Heart right ventricle (tissue), 16 donors: ENCODE results near the gene PIRT. TPM values are rescaled to one million over a fixed set of nuclear protein-coding genes. Genes with fewer than 3 reads are reported as not detected.

Experiments
- ATAC-seq, 8 donors: fragments of 200-7000 bp; cut with Tn5 transposase; one replicate each; pipeline ENCODE4 v1.9.1; 2020; ENCODE audit warnings: mild to moderate bottlenecking in 8 of 8, moderate library complexity in 8 of 8, moderate number of reproducible peaks in 1 of 8
- DNase-seq, 2 donors: peaks; one replicate each; pipeline ENCODE4 v3.0.0-alpha.2; 2020
- H3K27ac ChIP-seq, 10 donors: fragments of 200-600 bp; sonication (generic) in 2 of 10; one replicate each; pipeline versions ENCODE4 v1.5.0 to v1.8.0; 2020 to 2022; ENCODE audit warnings: mild to moderate bottlenecking in 3 of 10
- H3K27me3 ChIP-seq, 7 donors: fragments of 200-600 bp; one replicate each; pipeline ENCODE4 v1.8.0; 2021 to 2022; ENCODE audit warnings: mild to moderate bottlenecking in 2 of 7
- H3K36me3 ChIP-seq, 9 donors: fragments of 200-600 bp; sonication (generic) in 1 of 9; one replicate each; pipeline versions ENCODE4 v1.5.0 to v1.8.0; 2020 to 2022; ENCODE audit warnings: mild to moderate bottlenecking in 2 of 9
- H3K4me1 ChIP-seq, 9 donors: fragments of 200-600 bp; sonication (generic) in 1 of 9; one replicate each; pipeline versions ENCODE4 v1.5.0 to v1.8.0; 2020 to 2022; ENCODE audit warnings: mild to moderate bottlenecking in 4 of 9
- H3K4me3 ChIP-seq, 10 donors: fragments of 200-600 bp; sonication (generic) in 2 of 10; one replicate each; pipeline versions ENCODE4 v1.5.0 to v1.8.0; 2020 to 2022; ENCODE audit warnings: mild to moderate bottlenecking in 7 of 10, moderate library complexity in 2 of 10
- H3K9me3 ChIP-seq, 11 donors: fragments of 200-600 bp in 10 of 11; sonication (generic) in 2 of 11; one replicate each; pipeline versions ENCODE4 v1.5.0 to v1.8.0; 2013 to 2022; ENCODE audit warnings: mild to moderate bottlenecking in 2 of 11, control low read depth in 1 of 11, moderate library complexity in 1 of 11
- CTCF ChIP-seq, 9 donors: fragments of 200-600 bp; sonication (generic) in 2 of 9; IDR thresholded peaks; one replicate each; pipeline versions ENCODE4 v1.5.0 to v1.8.0; 2021 to 2022; ENCODE audit warnings: antibody characterized with exemption in 9 of 9, mild to moderate bottlenecking in 5 of 9, moderate library complexity in 1 of 9
- WGBS, 2 donors: extraction: QIAGEN DNeasy Blood & Tissue Kit; methylation state at CpG; one replicate each; pipeline ENCODE4 v1.1.7; 2013; ENCODE audit warnings: inconsistent platforms in 1 of 2; 5-methylcytosine and 5-hydroxymethylcytosine counted together
- intact Hi-C, 10 donors: fragments of 100-400 bp; cut with DNase I; formaldehyde crosslinking; loops; one replicate each; pipeline versions ENCODE4 v1.11.1 to v1.14.2; 2022
- polyA plus RNA-seq, 2 donors: library from polyadenylated mRNA; stranded (reverse); fragments of 200-250 nt; gene quantifications; one replicate each; pipeline ENCODE4 v1.2.3, GENCODE V29; 2013
- total RNA-seq, 10 donors: library from RNA; stranded (reverse); fragmentation: NEBNext Ultra II Directional in 3 of 10; extraction: Animal tissue kit (Norgen Biotek cat#: 25700) in 3 of 10; gene quantifications; one replicate each; pipeline versions ENCODE4 v1.2.1 to v1.2.4, GENCODE V29; 2021 to 2023
- donor health status: Arrhythmogenic right ventricular cardiomyopathy.
- donor health status: ischemic (EF 13 %, LVEDD 7.1; RV severe dilation, severe dysfunction).
- donor health status: healthy with polysubstance abuse.
- donor health status: DM: no; HTN: yes; CAD: no.
- donor health status: DM: no; HTN: no; CAD: no.
- donor health status: ischemic (EF 25% LVEDD 6.9; RV normal size, moderate dysfunction).
- donor health status: ischemic (EF 25% LVEDD 5.7; RV mildly dilated, moderate dysfunction).
- donor health status: healthy.
- donor health status: DM: yes; HTN: yes; CAD: no.
- donor health status: Ischemic cardiomyopathy.
- donor health status: ischemic (EF 35%, LVEDD 5.7; RV mildly dilated, moderate dysfunction).
- donor health status: nonischemic (EF 11% LVEDD 7.7; RV severe dilation, severe dysfunction).
- donor health status: DM: yes; HTN: yes; CAD: no.
- donor health status: PGD.
- donor health status: ischemic (EF 29% LVEDD 5.4; RV normal size, mild dysfunction).
- donor health status: nonischemic (EF 23%, LVEDD 6.1; RV moderate dilation, normal function).

Gene PIRT
- total and polyA plus RNA-seq, 12 donors = not detected

GRCh38 chr17:10802496-10803284 is 35.2 kb downstream of the PIRT start:
- peaks cover 0 to 13% (median 7%) of the 10 kb centered on the region in 9 donors for H3K4me1 ChIP-seq
- no peaks in the 10 kb centered on the region for H3K36me3 ChIP-seq
- intact Hi-C loops = no loop called here
- H3K27ac ChIP-seq = no peak overlapping the region
- H3K27me3 ChIP-seq = peaks cover 0 to 4% (median 0%) of the 10 kb centered on the region in 7 donors
- DNase-seq (no peak), ATAC-seq (no peak)
- TF ChIP-seq CTCF (IDR thresholded peaks at IDR 0.05) = no peak
- WGBS, 2 donors = 86 to 91% methylated on average over 14 of the region's 14 CpGs
- no peak overlapping the region for H3K4me3 ChIP-seq
- no peaks in the 10 kb centered on the region for H3K9me3 ChIP-seq

GRCh38 chr17:10799407-10799806 is 38.5 kb downstream of the PIRT start:
- no peak for TF ChIP-seq CTCF (IDR thresholded peaks at IDR 0.05)
- 55 to 60% methylated on average over 7 of the region's 7 CpGs for WGBS, 2 donors
- no peaks in the 10 kb centered on the region for H3K9me3 ChIP-seq
- no peaks in the 10 kb centered on the region for H3K36me3 ChIP-seq
- H3K27ac ChIP-seq = no peak overlapping the region
- no peak overlapping the region for H3K4me3 ChIP-seq
- no peak for DNase-seq
- H3K27me3 ChIP-seq = no peaks in the 10 kb centered on the region
- H3K4me1 ChIP-seq = peaks cover 0 to 14% (median 9%) of the 10 kb centered on the region in 9 donors
- intact Hi-C loops = no loop called here
- ATAC-seq = no peak

GRCh38 chr17:10798910-10799309 is 39.0 kb downstream of the PIRT start:
- peaks cover 0 to 14% (median 9%) of the 10 kb centered on the region in 9 donors for H3K4me1 ChIP-seq
- no peak for TF ChIP-seq CTCF (IDR thresholded peaks at IDR 0.05)
- no peak for DNase-seq
- no peak overlapping the region for H3K27ac ChIP-seq
- no peak for ATAC-seq
- H3K9me3 ChIP-seq = no peaks in the 10 kb centered on the region
- no peaks in the 10 kb centered on the region for H3K36me3 ChIP-seq
- intact Hi-C loops = no loop called here
- 74 to 79% methylated on average over 7 of the region's 7 CpGs for WGBS, 2 donors
- no peak overlapping the region for H3K4me3 ChIP-seq
- H3K27me3 ChIP-seq = no peaks in the 10 kb centered on the region

- no peaks in the 10 kb centered on the region for H3K9me3 ChIP-seq
- no peak for TF ChIP-seq CTCF (IDR thresholded peaks at IDR 0.05)
- intact Hi-C loops = no loop called here
- H3K4me1 ChIP-seq = peaks cover 0 to 14% (median 9%) of the 10 kb centered on the region in 9 donors
- ATAC-seq = peak in 3 of 8 donors; percentile 28 to 68 (median 55)
- no peaks in the 10 kb centered on the region for H3K36me3 ChIP-seq
- 44% methylated on average over 3 of the region's 3 CpGs for WGBS, 2 donors
- H3K4me3 ChIP-seq = no peak overlapping the region
- no peak for DNase-seq
- H3K27me3 ChIP-seq = no peaks in the 10 kb centered on the region
- H3K27ac ChIP-seq = no peak overlapping the region
These were observed 39.5 kb downstream of the PIRT start for GRCh38 chr17:10798332-10798749.
